ENCODE results near the gene SUCLA2.

Gene SUCLA2

DNA sequence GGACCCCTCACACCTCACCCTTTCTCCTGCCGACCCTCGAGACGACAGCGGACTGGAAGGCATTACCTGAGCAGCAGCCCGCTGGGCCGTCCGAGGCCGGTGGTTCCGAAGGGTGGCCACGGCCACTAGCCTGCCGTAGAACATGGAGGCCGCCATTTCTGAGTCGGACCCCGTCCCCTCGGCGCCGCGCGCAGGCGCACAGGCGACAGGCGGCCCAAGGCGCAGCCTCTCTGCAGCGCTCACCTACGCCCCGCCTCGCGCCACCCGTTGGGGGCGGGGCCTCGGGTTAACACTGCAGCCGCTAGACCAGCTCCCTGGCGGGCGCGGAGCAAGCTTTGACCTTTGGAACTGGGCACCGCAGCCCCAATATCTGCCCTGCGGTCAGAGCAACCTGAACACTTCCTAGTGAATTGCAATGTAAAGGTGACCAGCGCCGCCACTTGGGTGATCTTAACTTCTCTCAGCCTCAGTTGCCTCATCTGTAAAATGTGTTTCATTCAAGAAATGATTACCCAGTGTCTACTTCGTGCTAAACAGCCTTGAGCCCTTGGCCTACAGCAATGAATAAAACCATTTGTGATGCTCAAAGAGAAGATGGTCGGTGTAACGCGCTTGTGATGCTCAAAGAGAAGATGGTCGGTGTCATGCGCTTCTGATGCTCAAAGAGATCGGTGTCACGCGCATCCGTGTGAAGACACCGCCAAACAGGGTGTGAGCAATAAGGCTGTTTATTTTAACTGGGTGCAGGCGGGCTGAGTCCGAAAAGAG is at the start of gene SUCLA2:
Gene SUCLA2 (minus strand): TSS at position 160 of the 768 bp plus-strand sequence. CDS start 4 bp downstream, at position 156.
- peak; percentile 94 for DNase-seq (ENCODE audit: low spot score)

DNA sequence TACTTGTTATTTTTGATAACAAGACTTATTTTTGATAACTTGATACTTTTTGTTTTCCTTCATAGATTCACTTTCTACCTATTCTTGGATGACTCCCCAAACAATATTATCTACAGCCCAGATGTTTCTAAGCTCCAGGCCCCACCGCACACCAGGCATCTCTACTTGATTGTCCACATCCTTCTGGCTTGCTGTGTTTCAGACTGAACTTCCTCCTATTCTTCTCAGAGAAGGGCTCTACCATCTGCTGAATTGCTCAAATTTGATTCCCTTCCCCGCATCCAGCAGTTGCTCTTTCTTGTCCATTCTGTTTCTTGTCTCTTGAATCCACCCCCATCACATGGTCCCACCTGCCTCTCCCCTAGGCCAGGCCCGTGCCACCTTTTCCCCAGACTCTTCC is 49.5 kb upstream of the SUCLA2 start:
- DNase-seq (ENCODE audit: low spot score) = no peak

DNA sequence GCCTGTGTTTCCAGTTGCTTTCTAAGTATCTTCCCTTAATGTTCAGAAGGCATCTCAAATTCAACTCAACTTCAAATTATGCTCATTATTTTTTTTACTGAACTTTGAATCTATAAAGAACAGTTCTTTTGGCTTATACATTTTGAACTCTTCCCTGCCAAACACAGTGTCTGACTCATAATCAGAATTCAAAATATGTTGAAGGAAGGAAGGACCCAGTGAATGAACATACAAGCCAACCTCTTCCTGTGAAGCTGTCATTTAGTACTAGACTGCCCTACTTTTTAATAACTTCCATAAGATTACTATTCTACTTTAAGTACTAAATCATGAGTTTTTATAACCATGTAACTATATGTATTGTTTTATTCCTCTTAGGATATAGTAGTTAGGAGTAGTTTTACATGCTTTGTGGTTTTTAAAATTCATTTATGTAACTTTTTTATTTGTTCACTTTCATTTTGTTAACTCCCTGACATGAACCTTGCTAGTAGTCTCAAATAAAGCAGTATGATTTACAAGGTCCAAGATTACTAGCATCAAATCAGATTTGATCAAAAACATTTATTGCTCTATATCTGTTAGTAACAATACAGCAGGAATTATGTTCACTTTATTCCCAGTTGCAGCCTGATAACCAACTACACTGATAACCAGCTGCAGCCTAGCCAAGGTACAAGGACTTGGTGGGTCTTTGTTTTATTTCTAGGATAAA is 42.9 kb upstream of the SUCLA2 start:
- no peak for DNase-seq (ENCODE audit: low spot score)

DNA sequence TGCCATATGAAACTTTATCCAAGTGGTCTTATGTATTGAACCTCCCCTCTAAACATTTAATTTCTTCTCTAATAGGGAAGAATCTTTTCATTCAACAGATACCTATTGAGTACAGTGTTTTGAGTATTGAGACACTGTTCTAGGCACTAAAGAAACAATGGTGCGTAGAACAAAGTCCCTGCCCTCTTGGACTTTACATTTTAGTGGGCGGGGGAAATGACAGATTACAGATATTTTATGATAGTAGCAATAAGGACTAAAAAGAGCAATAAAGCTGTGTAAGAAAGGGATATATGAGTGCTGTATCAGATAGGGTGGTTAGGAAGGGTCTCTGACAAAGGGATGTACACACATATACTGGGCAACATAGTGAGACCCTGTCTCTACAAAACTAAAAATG is 41.8 kb upstream of the SUCLA2 start:
- DNase-seq (ENCODE audit: low spot score) = no peak

DNA sequence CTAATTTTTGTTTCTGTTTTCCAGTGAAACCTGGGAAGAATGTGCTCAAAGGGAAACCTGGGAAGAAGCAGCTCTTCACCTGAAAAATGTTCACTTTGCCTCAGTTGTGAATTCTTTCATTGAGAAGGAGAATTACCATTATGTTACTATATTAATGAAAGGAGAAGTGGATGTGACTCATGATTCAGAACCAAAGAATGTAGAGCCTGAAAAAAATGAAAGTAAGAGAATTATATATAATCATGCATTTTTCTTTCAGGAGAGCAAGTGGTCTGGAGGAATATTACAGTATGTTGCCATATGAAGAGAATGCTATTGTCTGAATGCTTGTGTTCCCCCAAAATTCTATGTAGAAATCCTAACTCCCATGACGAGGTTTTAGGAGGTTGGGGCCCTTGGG is 39.8 kb upstream of the SUCLA2 start:
- no peak for DNase-seq (ENCODE audit: low spot score)

DNA sequence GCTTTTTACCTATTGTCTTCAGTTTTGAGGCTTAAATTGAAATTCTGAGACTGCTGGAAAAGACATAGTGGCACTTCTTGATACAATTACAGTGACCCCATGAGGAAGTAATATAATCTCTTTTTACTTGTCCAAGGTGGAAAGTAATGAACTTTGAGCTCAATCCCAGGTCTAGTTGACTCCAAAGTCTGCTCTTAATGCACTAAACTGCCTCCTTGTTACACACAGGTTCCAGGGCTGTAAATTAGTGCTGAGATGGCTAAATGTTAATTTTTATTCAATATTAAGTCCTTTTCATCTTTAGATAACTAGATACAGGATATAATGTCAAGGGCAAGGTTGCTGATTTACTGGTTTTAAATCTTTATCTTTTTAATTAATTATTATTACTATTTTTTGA is 39.0 kb upstream of the SUCLA2 start:
- no peak for DNase-seq (ENCODE audit: low spot score)

DNA sequence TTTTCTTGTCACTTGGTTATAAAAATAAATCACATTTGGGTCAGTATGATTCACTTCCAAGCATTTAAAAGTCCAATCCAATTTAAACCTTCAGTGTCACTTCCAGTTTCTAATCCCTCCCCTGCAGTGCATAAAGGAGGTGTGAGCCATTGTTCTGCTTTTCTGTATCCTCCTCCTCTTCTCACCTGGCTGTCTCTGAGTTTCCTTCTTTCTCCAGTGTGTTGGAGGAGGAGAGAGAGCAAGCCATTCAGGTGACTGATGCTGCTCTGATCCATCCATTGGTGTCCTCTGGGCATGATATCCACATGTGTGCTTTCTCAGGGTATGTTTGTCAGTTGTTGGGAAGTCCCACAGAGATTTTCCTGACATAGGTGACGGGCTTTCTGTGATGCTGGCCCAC is 37.7 kb upstream of the SUCLA2 start:
- DNase-seq (ENCODE audit: low spot score) = no peak

DNA sequence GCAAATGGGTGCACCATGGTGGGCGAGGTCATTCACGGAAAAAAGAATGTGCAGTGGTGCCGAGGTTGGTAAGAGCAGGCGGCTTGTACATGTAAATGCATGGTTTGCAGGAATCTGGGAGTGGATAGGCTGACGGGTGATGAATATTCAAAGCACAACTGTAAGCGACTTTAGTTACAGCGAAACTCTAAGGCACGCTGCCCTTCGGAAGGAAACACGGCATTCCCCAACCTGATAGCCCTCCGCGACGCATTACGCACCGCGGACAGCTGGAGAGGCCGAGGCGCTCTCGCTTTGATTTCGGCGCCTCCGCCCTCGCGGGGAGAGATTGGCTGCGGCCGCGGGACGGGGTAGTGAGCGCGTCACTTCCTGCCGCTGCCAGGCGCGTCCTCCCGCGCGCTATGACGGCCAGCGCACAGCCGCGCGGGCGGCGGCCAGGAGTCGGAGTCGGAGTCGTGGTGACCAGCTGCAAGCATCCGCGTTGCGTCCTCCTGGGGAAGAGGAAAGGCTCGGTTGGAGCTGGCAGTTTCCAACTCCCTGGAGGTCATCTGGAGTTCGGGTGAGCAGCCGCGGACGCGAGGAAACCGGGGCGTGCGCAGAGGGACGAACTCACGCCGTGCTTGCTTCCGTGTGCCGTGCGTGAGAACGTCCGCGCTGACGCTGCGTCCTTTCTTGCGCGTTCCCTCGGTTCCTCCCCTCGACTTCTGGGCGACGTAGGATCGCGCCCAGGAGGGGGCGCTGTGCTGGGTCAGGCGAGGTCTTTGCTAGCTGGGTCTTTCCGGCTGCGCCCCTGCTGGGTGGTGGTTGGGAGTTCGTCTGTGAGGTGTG is 36.5 kb upstream of the SUCLA2 start, which contains the start of gene NUDT15:
Gene NUDT15 (plus strand): TSS at position 381 of the 828 bp plus-strand sequence. CDS start 21 bp downstream, at position 402.
- DNase-seq (ENCODE audit: low spot score) = peak; percentile 95

DNA sequence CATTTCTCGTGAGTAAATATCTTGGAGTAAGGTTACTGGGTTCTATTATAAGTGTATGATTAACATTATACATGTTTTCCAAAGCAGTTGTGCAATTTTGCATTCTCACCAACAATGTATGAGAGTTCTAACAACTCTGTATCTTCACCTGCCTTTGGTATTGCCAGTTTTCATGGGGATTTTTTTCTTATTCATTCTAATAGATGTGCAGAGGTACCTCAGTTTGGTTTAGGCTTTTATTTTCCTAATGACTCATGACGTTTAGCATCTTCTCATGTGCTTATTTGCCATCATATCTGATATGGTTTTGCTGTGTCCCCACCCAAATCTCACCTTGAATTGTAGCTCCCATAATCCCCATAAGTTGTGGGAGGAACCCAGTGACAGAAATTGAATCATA is 28.8 kb upstream of the SUCLA2 start:
- no peak for DNase-seq (ENCODE audit: low spot score)

DNA sequence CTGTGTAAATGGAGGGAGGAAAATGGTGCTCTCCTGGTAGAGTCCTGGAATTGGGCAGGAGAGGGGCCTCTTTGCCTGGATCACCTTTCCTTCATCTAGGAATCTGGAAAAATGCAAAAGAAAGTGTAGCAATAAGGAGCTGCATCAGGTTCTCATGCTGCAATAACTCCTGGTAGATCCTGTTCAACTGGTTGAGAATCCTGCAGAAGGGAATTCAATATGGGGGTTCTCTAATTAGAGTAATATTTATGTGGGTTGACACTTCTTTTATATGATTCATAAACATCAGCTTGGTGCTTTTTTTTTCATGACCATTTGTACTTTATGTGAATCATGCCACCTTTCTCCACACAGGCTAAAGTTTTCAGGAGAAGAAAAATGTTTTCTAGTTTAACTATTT is 27.0 kb upstream of the SUCLA2 start:
- DNase-seq (ENCODE audit: low spot score) = no peak

DNA sequence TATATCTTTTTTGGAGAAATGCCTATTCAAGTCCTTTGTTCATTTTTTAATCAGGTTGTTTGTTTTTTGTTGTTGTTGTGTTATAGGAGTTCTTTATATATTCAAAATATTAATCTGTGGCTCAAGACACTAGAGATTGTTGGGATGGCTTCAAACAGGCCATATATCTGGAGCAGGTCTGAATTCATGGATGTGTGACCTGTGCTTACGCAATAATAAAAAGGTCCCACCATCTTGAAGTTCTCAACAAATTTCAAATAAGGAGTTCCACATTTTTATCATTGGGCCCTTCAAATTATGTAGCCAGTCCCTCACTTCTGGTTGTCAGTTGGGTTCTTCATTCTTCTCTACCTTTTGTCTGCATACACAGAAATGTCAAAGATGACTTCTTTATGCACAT is 18.7 kb upstream of the SUCLA2 start:
- no peak for DNase-seq (ENCODE audit: low spot score)

DNA sequence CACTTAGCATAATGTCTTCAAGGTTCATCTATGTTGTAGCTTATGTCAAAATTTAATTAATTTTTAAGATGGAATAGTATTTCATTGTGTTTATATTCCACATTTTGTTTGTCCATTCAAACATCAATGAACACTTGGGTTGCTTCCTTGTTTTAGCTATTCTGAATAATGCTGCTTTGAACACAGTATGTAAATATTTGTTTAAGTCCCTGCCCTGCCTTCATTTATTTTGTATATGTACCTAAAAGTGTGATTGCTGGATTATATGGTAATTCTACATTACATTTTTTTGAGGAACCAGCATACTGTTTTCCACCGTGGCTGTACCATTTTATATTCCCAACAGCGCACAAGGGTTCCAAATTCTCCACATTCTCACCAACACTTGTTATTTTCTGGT is 17.6 kb upstream of the SUCLA2 start:
- DNase-seq (ENCODE audit: low spot score) = no peak

DNA sequence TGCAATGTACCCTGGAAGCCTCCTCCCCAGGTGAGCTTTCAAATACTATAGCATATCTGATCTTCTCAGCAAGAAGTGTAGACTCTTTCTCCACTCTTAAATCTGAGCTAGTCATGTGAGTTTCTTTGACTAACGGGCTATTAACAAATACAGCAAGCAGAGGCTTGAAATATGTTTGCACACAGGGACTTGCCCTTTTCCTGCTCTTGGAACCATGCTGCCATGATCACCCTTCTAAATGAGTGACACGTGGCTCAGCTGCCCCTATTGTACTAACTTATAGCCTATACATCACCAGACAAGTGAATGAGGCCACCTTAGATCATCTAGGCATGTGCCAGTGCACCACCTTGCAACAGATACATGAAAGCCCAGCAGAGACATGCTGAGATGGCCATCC is 13.3 kb upstream of the SUCLA2 start:
- DNase-seq (ENCODE audit: low spot score) = no peak

DNA sequence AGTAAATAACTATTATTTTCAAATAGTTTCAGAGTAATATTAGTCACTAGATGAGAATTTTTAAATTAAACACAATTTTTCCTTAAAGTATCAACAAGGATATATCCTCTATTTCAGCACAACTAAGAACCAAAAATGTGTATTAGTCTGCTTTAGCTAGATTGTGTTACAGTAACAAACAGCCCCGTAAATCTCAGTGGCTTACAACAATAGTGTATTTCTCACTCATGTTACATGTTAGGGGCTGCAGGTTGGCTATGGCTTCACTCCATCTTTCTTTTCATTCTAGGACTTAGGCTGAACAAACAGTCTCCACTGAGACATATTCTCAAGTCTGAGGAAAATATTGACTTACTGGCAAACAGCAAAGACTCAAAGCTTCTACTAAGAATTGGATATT is 11.6 kb upstream of the SUCLA2 start:
- DNase-seq (ENCODE audit: low spot score) = no peak

DNA sequence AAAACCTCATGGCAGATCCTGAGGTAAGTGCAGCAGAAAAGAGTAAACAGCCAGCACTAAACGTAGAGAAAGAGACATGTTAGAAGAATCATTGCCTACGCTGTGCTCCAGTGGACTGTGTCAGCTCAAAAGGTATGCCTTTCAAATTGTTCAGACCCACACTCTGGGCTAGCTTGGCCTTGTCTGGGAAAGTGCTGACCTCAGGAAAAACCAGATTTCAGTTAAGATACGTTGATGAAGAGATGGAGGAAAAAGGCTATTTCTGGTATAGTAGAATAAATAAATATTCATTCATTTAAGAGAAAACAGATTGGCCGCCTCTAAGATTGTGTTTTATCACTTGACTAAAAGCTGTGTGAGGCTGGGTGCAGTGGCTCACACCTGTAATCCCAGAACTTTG is 9.6 kb upstream of the SUCLA2 start:
- DNase-seq (ENCODE audit: low spot score) = no peak

DNA sequence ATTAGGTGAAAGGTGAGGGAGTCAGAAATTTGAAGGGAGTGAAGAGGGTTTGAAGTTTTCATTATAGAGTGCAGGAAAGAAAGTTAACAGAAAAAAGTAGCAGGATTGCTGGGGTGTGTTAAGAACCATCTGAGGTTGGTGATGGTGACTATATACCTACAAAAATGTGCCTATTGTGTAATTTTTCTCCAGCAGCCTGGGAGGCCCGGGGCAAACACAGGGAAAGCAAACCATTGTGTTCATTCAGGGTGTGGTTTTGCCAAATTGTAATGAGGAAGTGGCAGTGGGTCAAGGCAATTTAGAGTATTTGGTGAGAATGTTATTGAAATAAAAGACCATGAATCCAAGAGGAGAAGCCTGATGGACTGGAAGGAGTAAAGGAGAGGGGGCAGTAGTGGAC is 8.2 kb upstream of the SUCLA2 start:
- DNase-seq (ENCODE audit: low spot score) = peak; percentile 31

DNA sequence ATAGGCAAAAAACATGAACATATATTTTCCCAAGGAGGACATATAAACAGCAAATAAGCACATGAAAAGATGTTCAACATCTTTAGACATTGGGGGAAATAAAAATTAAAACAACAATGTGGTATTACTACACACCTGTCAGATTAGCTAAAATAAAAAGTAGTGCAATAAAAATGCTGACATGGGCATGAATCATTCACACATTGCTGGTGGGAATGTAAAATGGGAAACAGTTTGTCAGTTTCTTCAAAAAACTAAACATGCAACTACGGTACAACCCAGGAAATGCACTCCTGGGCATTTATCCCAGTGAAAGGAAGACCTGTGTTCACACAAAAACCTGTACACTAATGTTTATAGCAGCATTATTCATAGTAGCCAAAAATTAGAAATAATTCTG is 5.3 kb upstream of the SUCLA2 start:
- no peak for DNase-seq (ENCODE audit: low spot score)

DNA sequence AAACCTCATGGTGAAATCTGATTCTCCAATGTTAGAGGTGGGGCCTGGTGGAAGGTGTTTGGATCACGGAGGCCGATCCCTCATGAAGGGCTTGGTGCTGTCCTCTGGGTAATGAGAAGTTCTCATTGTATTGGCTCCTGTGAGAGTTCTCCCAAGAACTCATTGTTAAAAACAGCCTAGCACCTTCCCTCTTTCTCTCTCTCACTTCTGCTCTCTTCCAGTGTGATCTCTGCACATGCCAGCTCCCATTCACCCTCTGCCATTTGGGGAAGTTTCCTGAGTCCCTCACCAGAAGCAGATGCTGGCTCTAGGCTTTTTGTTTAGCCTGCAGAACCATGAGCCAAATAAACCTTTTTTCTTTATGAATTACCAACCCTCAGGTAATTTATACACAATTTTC is 3.1 kb upstream of the SUCLA2 start:
- no peak for DNase-seq (ENCODE audit: low spot score)

DNA sequence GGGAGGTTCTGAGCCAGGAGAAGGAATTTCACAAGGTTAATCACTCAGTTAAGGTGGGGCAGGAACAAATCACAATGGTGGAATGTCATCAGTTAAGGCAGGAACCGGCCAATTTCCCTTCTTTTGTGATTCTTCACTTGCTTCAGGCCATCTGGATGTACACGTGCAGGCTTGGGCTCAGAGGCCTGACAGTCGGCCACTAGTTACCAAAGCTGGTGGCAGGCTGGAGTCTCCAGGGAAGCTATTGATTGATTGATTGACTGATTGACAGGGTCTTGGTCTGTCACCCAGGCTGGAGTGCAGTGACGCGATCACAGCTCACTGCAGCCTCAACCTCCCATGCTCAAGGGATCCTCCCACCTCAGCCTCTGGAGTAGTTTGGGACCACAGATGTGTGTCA is 926 bp upstream of the SUCLA2 start:
- peak; percentile 16 for DNase-seq (ENCODE audit: low spot score)

DNA sequence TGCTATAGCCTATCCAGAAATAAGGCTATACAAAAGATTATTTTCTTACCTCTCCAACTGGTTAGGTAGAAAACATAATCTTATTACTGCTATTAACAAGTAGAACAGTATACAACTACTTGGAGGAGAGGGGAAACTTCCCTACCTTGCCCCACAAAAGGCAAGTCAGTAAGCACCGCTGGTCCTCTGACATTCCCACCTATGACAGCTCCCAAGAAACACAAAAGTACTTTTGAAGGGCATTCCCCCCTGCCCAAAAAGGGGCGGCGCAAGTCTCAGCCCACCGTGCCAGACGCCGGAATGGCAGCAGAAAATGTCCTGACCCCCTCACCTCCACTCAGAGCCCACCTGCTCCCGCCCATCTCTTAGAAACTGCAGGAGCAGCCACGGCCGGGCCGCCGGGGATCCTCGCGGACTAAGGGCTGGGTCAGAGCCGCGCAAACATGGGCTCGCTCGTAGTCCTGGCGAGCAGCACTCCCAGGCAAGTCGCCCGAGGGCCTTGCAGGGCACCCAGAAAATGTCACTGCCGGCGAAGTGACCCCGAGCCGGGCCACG is 437 bp downstream of the SUCLA2 start:
- peak; percentile 30 for DNase-seq (ENCODE audit: low spot score)

DNA sequence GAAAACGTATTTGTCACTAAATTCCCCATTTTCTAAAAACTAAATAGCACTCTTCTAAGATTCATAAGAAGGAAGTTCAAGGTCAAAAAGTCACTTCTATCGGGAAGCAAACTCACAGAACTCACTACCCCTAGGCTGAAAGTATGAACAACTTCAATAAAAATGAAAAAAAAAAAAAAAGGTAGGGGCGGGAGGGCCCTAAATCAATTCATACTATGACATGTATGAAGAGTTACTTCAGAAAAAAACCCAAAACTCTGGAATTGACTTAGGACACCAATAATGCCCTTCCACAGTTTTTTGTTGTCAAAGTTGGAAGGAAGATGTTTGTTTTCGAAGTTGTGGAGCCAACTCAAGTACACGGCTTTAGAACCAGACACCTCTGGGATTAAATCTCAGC is 1.1 kb downstream of the SUCLA2 start:
- no peak for DNase-seq (ENCODE audit: low spot score)

DNA sequence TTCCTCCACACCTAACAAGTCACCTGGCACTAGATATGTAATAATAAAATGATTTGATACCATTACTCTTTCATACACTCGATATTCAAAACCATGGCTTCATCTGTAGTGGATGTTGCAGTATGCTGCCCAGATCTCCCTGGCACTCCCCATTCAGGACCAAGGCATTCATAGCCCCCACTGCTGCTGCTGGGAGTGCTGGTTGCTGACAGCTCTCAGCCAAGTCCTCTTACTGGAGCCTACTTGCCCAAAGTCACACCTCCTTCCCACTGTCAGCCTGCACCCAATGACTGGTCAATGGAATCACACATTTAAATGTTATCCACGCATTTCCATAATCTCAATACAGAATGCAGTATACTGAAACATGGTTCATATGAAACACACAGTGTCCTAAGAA is 3.7 kb downstream of the SUCLA2 start:
- DNase-seq (ENCODE audit: low spot score) = no peak

Measured in SW480 (cell line).